SK-N-SH (cell line): ENCODE measurements around the gene EFNA3.
A peak's percentile ranks its signal among the peaks of the same experiment; 100 is the strongest.

Source experiments
- CTCF ChIP-seq: fragments of 200-600 bp; sonication (generic); IDR thresholded peaks from 2 replicates; pipeline ENCODE4 v1.6.1; 2017; ENCODE audit warnings: antibody characterized with exemption, mild to moderate bottlenecking, moderate library complexity
- EP300 ChIP-seq, 2 experiments: IDR thresholded peaks; 2 replicates each; pipeline versions ENCODE4 v1.4.0 to v1.6.1; 2012; ENCODE audit warnings: borderline replicate concordance in 1 of 2, low read depth in 1 of 2, low read length in 1 of 2
- MAX ChIP-seq: IDR thresholded peaks from 2 replicates; pipeline ENCODE4 v1.4.0; 2012; ENCODE audit warnings: low read depth
- MXI1 ChIP-seq: IDR thresholded peaks from 2 replicates; pipeline ENCODE4 v1.6.1; 2012; ENCODE audit warnings: mild to moderate bottlenecking, low read depth, low read length, improper control_type of control experiment
- NFIC ChIP-seq: IDR thresholded peaks from 2 replicates; pipeline ENCODE4 v1.4.0; 2012; ENCODE audit warnings: borderline replicate concordance
- RFX5 ChIP-seq: IDR thresholded peaks from 2 replicates; pipeline ENCODE4 v1.6.1; 2012; ENCODE audit warnings: mild to moderate bottlenecking, improper control_type of control experiment, low read length
- SIN3A ChIP-seq: IDR thresholded peaks from 2 replicates; pipeline ENCODE4 v1.6.1; 2012; ENCODE audit warnings: low read depth, mild to moderate bottlenecking, low read length, moderate library complexity, borderline replicate concordance
- TAF1 ChIP-seq: IDR thresholded peaks from 2 replicates; pipeline ENCODE4 v1.6.1; 2012; ENCODE audit warnings: low read depth, mild to moderate bottlenecking, low read length, moderate library complexity, borderline replicate concordance
- YY1 ChIP-seq: IDR thresholded peaks from 2 replicates; pipeline ENCODE4 v1.4.0; 2012; ENCODE audit warnings: low read depth, mild to moderate bottlenecking
- TF ChIP-seq, protein P1 (sequence below): IDR thresholded peaks from 2 replicates; pipeline ENCODE4 v1.6.1; 2012; ENCODE audit warnings: mild to moderate bottlenecking, low read depth, low read length, moderate library complexity

- no peak; the same call in 1 of the 2 replicates for TF ChIP-seq CTCF
- TF ChIP-seq MXI1: no peak; the same call in 1 of the 2 replicates
- peak; percentile 77 for TF ChIP-seq MAX
- no peak; the same call in none of the 2 replicates for TF ChIP-seq YY1
- no peak; the same call in 1 of the 2 replicates for TF ChIP-seq RFX5
- no peak; a peak in 1 of 4 replicates for TF ChIP-seq EP300 (IDR thresholded peaks at IDR 0.05; ENCODE audit: borderline replicate concordance in 1 of 2, low read depth in 1 of 2, low read length in 1 of 2)
- TF ChIP-seq TAF1: peak; percentile 76; the same call in 1 of the 2 replicates
- TF ChIP-seq, protein P1, sequence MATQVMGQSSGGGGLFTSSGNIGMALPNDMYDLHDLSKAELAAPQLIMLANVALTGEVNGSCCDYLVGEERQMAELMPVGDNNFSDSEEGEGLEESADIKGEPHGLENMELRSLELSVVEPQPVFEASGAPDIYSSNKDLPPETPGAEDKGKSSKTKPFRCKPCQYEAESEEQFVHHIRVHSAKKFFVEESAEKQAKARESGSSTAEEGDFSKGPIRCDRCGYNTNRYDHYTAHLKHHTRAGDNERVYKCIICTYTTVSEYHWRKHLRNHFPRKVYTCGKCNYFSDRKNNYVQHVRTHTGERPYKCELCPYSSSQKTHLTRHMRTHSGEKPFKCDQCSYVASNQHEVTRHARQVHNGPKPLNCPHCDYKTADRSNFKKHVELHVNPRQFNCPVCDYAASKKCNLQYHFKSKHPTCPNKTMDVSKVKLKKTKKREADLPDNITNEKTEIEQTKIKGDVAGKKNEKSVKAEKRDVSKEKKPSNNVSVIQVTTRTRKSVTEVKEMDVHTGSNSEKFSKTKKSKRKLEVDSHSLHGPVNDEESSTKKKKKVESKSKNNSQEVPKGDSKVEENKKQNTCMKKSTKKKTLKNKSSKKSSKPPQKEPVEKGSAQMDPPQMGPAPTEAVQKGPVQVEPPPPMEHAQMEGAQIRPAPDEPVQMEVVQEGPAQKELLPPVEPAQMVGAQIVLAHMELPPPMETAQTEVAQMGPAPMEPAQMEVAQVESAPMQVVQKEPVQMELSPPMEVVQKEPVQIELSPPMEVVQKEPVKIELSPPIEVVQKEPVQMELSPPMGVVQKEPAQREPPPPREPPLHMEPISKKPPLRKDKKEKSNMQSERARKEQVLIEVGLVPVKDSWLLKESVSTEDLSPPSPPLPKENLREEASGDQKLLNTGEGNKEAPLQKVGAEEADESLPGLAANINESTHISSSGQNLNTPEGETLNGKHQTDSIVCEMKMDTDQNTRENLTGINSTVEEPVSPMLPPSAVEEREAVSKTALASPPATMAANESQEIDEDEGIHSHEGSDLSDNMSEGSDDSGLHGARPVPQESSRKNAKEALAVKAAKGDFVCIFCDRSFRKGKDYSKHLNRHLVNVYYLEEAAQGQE: no peak
- no peak for TF ChIP-seq NFIC
- 0 out of 2 replicates have a peak, but pooled peaks have one; percentile 50 for TF ChIP-seq SIN3A
Measured at GRCh38 chr1:155135415-155136028, 56.9 kb downstream of the EFNA3 start, which contains the start of gene SLC50A1.
